Ramos (cell line): ENCODE data around the gene NHEJ1.

Source experiments
- in situ Hi-C: fragments of 300-500 bp; cut with MboI; formaldehyde crosslinking; loops from one replicate; pipeline ENCODE4 v1.14.3; 2022; ENCODE audit warnings: low sequenced_read_pairs; ENCODE audit not compliant: unreplicated experiment

The NHEJ1 gene

GRCh38 chr2:219038600-219038999 lies 122.0 kb downstream of the NHEJ1 start:
- in situ Hi-C loops = no loop called here

DNA sequence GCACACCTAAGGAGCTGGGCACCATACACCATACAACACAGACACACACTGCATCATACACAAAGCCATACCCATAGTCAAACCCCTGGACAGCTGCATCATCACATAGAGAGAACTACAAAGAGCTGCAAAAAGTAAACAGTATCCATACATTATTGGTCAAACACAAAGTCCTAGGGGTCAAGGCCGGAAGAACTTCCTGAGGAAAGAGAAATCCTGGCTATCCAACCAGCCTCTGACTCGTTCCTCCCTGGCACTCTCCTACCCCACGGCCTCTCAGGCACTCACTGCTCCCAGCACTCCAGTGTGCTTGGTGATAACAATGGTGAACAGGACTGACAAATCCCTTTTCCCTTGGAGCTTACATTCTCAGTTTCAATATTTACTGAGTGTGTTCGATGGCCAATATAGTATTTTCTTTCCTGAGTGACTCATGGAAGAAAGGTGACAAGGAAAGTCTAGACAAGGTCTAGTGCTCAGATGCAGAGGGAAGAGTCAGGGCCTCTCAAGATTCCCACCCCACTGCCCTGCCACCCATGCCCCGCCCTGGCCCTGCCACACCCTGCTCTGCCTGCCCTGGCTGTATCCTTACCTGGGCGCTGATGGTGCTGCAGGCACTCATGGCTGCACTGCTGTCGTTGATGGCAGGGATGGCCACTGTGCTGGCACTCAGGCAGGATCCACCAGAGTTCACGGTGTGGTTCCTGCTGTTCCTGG lies 122.7 kb downstream of the NHEJ1 start:
- in situ Hi-C loops = no loop called here

GRCh38 chr2:219035942-219036341 lies 124.7 kb downstream of the NHEJ1 start:
- in situ Hi-C loops = no loop called here

DNA sequence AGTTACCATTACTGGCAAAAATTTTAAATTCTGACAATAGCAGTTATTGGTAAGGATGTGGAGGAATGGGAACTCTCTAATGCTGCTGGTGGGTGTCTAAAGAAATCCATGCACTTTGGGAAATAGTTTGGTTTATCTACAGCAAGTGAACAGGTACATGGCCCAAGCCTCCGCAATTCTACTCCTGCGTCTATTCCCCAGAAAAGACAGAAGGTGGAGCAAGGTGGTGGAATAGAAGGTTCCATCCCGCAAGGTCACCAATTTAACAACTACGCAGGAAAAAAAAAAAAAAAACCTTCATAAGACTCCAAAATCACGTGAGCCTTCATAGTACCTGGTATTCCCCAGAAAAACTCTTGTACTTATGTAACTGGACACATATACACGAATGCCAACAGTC lies 125.8 kb downstream of the NHEJ1 start:
- in situ Hi-C loops = no loop called here

DNA sequence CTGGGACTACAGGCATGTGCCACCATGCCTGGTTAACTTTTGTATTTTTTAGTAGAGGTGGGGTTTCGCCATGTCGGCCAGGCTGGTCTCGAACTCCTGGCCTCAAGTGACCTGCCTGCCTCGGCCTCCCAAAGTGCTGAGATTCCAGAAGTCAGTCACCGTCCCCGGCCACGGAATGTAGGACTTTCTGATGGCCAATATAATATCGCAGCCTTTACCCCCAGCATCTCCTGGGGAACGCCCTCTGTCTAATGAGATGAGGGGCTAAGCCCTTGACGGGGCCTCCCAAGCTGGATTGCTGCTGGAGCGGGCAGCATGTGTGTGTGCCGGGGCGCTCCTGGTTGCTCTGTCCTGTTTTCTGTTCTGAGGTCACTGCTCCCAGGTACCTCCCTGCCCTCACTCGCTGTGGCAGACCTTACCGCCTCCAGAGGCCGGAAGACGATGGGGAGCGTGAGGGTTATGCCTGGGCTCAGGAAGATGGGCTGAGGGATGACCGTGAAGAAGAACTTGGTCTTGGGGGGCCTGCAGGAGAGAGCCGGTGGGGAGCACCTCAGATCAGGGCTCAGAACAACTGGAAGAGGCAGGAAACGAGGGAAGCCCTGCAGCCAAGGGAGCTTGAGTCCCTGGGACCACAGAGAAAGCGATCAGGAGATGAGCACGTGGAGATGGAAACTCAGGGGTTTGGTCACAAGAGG lies 128.4 kb downstream of the NHEJ1 start:
- in situ Hi-C loops = no loop called here

DNA sequence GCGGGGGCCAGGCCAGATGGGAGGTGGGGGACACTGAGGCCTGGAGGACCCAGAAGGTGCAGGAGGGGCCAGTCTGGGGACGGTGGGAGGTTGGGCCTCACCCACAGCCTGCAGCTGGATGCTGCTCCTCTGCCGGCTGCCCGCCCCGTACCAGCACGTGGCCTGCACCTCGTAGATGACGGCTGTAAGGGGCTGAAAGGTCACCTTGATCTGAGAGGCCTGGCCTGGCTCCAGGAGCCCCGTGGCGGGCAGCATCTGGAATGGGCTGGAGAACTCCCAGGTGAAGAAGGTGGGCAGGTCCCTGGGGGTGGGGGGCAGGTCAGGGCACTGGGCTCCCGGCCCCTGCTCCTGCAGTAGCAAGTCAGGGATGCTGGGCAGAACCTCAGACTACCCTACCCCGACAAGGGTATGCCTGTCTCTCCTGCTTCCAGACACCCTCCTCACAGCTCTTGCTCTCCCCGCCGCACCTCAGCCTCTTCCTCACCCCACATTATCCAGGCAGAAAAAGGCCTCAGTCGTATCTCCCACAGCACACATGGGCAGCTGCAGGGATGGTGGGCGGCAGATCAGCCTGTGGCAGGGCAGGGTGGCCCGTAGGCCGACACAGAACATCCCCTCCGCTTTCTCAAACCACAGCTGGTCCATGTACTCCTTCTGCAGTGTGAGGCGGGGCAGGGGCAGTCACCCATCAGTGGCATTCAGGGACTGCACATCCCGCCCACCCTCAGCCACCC lies 129.4 kb downstream of the NHEJ1 start:
- in situ Hi-C loops = no loop called here

DNA sequence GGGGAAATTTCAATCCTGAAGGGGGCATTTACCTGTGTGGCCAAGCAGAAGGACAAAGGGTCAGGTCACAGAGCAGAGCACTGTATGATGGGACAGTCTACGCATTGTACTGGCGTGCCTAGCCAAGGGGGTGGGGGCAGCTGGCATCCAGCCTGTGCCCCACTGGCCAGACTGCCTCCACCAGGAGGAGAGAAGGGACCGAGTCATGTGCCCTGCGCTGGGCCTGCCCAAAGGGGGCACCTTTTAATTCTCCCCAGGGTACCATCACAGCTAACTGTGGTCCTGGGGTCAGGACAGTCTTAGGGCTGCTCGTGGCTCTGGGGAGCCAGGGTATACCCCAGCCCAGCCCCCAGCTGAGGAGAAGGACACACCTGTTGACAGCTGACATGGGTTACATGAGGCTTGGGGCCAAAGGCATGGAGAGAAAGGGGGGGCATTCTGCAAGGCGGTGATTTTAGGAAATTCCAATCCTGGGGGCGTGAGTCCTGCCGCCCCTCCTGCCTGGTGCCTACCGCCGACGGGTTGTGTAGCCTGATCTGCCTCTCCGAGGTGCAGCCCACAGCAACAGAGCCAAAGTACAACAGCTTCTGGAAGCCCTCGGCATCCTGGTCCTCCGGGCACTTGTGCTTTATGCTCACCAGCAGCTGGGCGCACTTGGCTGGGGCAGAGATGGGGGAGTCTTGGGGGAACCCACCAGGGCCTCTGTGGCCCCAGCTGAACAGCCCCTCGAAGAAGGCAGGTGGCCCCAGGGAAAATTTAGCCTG lies 130.3 kb downstream of the NHEJ1 start:
- in situ Hi-C loops = no loop called here

DNA sequence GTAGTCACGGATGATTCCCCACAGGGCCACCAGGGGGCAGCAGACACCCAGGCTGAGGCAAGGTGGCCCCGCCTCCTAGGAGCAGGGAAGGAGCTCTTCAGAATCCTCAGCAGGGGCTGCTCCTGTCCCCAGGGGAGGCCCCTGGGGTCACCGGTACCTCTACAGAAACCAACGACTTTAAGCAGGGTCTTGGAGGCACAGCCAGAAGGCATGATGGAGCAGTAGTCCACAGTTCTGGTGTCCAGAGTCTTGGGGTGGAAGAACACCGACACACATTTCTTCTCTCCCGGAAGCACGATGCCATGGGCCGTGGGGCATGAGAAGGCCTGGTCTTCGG lies 130.8 kb downstream of the NHEJ1 start:
- in situ Hi-C loops = loop anchor here (10.0 kb wide), 1 partner anchor 125 kb away; no protein-coding TSS in a partner anchor

DNA sequence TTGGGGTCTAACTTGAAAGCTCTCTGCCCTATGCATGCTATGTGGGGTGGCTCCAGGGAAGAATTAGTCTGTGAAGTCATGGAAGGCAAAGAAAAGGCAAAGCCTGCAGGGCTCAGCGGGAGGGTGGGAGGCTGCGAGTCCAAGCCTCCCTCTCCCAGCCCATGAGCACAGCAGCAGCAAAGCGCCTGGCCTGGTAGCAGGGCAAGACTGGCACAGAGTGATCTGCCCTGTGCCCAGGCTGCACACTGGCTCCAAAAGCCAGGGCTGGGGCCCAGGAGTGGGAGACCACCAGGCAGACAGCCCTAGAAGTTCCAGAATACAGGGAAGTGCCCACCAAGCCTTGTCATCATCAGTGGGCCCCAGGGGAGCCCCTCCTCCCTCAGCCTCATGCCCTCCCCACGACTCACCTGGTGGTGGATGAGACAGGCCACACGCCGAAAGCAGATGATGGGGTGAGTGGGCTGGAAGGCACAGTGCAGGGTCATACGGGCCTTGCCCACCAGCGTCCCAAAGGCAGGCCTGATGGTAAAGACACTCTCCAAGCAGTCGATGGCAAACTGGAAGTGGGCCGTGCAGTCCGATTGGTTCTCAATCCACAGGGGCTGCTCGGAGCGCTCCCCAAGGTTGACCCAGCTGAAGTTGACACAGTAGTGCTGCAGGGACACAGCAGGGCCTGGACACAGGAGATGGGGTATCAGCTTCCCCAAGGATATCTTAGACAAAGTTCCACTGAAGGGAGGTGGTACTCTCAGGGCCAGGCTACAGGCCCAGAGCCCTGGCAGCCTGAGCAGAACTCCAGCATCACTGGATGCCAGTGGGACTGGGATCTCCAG lies 131.4 kb downstream of the NHEJ1 start:
- in situ Hi-C loops = loop anchor here (10.0 kb wide), 1 partner anchor 126 kb away; no protein-coding TSS in a partner anchor

DNA sequence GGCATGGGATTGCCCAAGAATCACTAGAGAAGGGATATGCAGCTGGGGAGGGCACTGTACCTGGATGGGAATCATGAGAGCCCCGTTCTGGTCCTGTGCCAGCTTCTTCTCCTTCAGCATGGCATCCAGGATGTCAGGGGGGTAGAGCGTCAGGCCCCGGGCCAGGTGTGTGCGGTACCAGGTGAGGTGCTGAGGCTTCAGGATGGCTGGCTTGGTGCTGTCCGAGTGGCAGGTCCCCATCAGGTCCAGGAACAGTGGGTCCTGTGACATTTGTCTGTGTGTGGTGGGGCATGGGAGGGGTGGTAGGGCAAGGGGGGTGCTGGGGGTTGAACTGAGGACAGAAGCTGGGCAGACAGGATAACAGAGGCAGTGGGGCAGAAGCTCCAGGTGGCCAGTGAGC lies 132.5 kb downstream of the NHEJ1 start:
- in situ Hi-C loops = loop anchor here (10.0 kb wide), 1 partner anchor 127 kb away; no protein-coding TSS in a partner anchor

- in situ Hi-C loops = loop anchor here (10.0 kb wide), 1 partner anchor 127 kb away; no protein-coding TSS in a partner anchor
Observed at GRCh38 chr2:219027511-219028055, 133.0 kb downstream of the NHEJ1 start.

DNA sequence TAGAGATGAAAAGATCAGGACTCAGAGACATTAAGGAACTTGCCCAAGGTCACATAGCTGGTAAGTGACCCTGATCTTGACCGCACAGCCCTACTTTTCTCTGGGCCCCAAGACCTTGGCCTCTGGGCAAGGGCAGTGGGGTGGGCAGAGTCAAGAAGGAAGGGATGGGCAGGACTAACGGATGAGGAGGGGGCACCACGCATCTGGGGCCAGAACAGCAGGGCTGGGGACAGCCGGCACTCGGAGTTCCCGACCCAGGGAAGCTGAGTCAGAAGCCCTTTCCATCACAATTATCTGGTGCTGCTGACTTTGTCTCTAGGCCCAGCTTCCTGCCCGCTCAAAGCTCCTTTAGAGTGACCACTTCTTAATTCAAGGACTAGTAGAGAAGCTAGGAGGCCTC lies 133.7 kb downstream of the NHEJ1 start:
- in situ Hi-C loops = loop anchor here (10.0 kb wide), 1 partner anchor 128 kb away; no protein-coding TSS in a partner anchor

DNA sequence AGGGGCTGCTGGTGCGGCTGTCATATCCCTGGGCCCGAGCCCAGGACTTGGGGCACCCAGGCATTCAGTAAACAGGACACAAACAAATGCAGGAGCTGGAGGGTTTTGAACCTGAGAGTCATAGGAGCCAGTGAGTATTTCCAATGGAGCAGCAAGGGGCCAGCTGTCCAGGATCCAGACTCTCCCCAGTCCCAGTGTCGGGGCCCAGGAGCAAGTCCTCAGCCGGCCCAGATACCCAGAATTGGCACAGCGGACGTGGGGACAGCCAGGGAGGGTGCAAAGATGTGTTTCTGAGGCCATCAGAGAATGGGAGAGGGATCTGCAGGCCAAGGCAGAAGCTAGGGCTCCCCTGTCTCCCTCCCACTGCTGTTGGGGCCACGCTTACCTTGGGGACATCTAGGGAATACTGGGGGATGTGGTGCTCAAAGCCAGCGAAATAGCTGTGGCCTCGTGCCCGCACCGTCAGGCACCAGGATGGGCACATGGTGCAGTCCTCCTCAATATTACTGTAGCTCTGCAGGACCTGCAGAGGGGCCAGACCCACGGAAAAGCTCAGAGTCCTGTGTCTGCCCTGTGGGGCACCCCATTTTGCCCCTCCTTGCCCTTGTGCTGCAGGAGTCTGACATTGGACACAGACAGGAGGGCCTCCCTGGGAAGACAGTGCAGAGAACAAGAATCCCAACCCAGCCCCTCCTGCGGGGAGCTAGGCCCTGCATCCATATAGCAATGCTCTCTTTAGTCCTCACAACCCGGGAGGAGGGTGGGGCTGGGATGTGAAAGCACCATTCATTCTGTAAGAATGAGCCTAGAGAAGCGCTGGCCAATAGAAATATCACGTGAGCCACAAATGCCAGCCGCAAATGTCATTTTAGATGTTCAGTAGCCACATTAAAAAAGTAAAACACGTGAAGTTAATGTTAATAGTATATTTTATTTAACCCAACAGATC lies 134.7 kb downstream of the NHEJ1 start:
- in situ Hi-C loops = loop anchor here (10.0 kb wide), 1 partner anchor 129 kb away; no protein-coding TSS in a partner anchor
